Cardiac fibroblast (primary cell): ENCODE data around the gene VPREB1.
"Not testable (repeated sequence)": the region's sequence is repeated elsewhere in the genome, so short reads cannot be mapped to it uniquely, and the experiment has no call there.

Experiments
- DNase-seq, 2 donors: peaks; one replicate each; pipeline versions ENCODE4 v3.0.0 to v3.0.0-alpha.2; 2010; ENCODE audit warnings: low read depth in 2 of 2
- H3K4me3 ChIP-seq, 2 donors: replicated peaks in 1 of 2; 1 replicate in 1 of 2; 2 replicates in 1 of 2; pipeline ENCODE4 v1.5.1; 2011; ENCODE audit warnings: low read depth in 2 of 2, low read length in 2 of 2, mild to moderate bottlenecking in 2 of 2, moderate library complexity in 1 of 2
- CTCF ChIP-seq: IDR thresholded peaks from one replicate; pipeline ENCODE4 v1.5.1; 2011; ENCODE audit warnings: low read depth, mild to moderate bottlenecking, low read length, inconsistent platforms

VPREB1 gene

GRCh38 chr22:22215659-22216449 is 28.7 kb upstream of the VPREB1 start:
- H3K4me3 ChIP-seq = no peak overlapping the region
- TF ChIP-seq CTCF = no peak
- DNase-seq = no peak

DNA sequence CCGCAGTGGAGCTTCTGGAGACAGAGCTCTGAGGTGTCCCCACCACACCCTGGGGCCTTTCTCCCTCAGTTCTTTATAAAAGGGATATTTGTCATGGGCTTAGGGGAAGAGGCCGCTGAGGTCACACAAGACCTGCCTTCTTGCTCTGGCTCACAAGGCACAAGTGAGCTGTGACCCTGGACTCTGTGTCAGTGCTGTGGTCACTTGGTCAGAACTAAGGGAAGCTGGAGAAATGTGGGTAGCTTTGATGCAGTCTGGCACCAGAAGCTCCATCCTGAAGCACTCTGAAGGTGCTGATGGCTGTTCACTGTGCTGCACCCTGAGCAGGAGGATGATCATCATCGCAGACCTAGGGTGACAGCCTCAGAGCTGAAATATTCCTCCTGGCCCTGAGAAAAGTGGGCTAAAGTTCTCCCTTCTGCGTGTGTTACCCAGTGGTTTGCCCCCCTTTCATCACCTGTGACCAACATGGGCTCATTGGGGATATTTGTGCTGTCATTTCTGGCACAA is 28.1 kb upstream of the VPREB1 start:
- no peak for TF ChIP-seq CTCF
- no peak for DNase-seq
- H3K4me3 ChIP-seq = no peak overlapping the region

DNA sequence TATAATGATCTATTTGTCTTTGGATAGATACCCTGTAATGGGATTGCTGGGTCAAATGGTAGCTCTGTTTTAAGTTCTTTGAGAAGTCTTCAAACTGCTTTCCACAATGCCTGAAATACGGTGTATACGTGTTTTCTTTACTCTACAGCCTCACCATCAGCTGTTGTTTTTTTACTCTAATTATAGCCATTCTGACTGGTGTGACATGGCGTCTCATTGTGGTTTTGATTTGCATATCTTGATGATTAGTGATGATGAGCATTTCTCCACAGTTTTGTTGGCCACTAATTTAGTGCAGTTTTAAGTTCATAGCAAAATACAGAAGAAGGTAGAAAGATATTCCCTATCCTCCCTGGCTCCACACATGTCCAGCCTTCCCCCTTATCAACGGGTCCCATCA is 26.3 kb upstream of the VPREB1 start:
- DNase-seq = no peak
- TF ChIP-seq CTCF = no peak
- H3K4me3 ChIP-seq = no peak overlapping the region

DNA sequence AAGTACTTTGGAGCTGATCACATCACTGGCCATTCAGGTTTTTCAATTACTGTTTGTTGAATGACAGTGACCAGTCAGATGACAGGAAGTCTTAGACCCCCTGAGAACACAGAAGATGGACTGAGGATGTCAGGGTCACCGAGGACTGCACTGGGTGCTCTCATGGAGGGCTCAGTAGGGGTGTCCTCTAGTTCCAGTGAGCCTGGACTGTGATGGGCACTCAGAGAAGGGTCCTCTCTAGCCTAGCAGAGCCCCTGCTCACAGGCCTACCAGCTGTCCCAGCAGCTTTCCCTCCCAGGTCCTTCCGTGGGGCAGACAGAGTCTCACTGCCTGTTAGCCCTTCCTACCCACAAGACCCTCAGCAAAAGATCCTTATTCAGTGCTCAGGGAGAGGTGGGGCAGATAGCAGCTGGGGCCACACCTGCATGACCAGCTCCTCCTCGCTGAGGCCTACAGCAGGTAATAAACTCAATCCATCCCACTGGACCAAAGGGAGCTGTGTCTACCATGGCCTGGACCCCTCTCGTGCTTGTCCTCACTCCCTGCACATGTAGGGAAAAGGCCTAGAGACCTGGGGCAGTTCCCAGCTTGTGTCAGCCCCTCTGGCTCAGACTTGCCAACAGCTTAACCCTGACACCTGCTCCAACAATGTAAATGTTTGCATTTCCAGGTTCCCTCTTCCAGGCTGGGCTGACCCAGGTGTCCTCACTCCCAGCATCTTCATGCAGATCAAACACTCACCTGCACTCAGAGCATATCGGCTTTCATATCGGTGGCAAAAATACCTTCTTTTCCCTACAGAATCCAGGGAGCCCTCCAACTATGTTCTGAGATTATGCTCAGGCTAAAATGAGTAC is 25.2 kb upstream of the VPREB1 start:
- no peak for DNase-seq
- no peak overlapping the region for H3K4me3 ChIP-seq
- no peak for TF ChIP-seq CTCF

DNA sequence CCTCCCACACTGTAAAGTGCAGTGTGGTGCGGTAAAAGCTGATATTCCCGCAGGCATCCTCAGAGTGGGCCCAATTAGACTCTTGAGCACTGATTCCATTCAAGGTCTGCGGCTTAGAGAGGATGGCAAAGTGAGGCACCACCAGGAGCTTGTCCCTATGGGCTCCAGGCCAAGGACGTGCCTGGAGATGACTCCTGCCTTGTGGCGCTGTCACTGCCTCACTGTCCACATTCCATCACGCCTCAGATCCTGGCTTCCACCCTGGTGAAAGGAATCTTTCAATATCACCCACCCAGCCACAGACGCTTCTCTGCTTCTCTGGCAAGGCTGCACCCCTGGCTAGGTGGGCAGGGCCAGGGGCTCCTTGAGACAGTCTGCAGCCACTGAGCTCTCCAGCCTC is 23.5 kb upstream of the VPREB1 start:
- not testable (repeated sequence) for DNase-seq, H3K4me3 ChIP-seq

GRCh38 chr22:22226448-22227187 is 18.0 kb upstream of the VPREB1 start:
- no peak for TF ChIP-seq CTCF
- DNase-seq = no peak
- no peak overlapping the region for H3K4me3 ChIP-seq

- DNase-seq = no peak
- no peak for TF ChIP-seq CTCF
- H3K4me3 ChIP-seq = no peak overlapping the region
These were observed 16.2 kb upstream of the VPREB1 start for GRCh38 chr22:22228421-22228820.
